Mucosa of rectum (tissue), 2 donors: ENCODE results near the gene THAP12.
"Not testable (repeated sequence)": the region's sequence is repeated elsewhere in the genome, so short reads cannot be mapped to it uniquely, and the experiment has no call there.

ENCODE experiments used
- H3K27ac ChIP-seq, 2 donors: one replicate each; pipeline ENCODE4 v1.7.0; 2013; ENCODE audit warnings: inconsistent platforms in 2 of 2, low read depth in 2 of 2, low read length in 2 of 2
- H3K27me3 ChIP-seq, 2 donors: one replicate each; pipeline ENCODE4 v1.7.0; 2013; ENCODE audit warnings: low read length in 2 of 2; ENCODE audit not compliant: control insufficient read depth in 2 of 2, insufficient read depth in 2 of 2
- H3K36me3 ChIP-seq, 2 donors: one replicate each; pipeline ENCODE4 v1.7.0; 2013; ENCODE audit warnings: low read length in 2 of 2; ENCODE audit not compliant: control insufficient read depth in 2 of 2, insufficient read depth in 2 of 2
- H3K4me1 ChIP-seq, 2 donors: one replicate each; pipeline ENCODE4 v1.7.0; 2013; ENCODE audit warnings: low read length in 2 of 2, mild to moderate bottlenecking in 1 of 2; ENCODE audit not compliant: control insufficient read depth in 2 of 2, insufficient read depth in 2 of 2
- H3K4me3 ChIP-seq, 2 donors: one replicate each; pipeline ENCODE4 v1.7.0; 2013; ENCODE audit warnings: low read length in 2 of 2
- H3K9ac ChIP-seq, 2 donors: one replicate each; pipeline ENCODE4 v1.7.0; 2013; ENCODE audit warnings: low read length in 2 of 2, low read depth in 1 of 2, mild to moderate bottlenecking in 1 of 2
- H3K9me3 ChIP-seq, 2 donors: one replicate each; pipeline ENCODE4 v1.7.0; 2013; ENCODE audit warnings: low read length in 2 of 2; ENCODE audit not compliant: control insufficient read depth in 2 of 2
- donor health status: healthy.
- donor health status: Normal muscosa, but diverticular disease.

Gene THAP12

GRCh38 chr11:76329983-76330382, 50.9 kb downstream of the THAP12 start:
- H3K4me1 ChIP-seq: no peaks in the 10 kb centered on the region
- H3K9ac ChIP-seq: no peak overlapping the region
- no peak overlapping the region for H3K4me3 ChIP-seq
- H3K27ac ChIP-seq: no peak overlapping the region
- no peaks in the 10 kb centered on the region for H3K27me3 ChIP-seq
- H3K9me3 ChIP-seq: no peaks in the 10 kb centered on the region
- H3K36me3 ChIP-seq: no peaks in the 10 kb centered on the region

DNA sequence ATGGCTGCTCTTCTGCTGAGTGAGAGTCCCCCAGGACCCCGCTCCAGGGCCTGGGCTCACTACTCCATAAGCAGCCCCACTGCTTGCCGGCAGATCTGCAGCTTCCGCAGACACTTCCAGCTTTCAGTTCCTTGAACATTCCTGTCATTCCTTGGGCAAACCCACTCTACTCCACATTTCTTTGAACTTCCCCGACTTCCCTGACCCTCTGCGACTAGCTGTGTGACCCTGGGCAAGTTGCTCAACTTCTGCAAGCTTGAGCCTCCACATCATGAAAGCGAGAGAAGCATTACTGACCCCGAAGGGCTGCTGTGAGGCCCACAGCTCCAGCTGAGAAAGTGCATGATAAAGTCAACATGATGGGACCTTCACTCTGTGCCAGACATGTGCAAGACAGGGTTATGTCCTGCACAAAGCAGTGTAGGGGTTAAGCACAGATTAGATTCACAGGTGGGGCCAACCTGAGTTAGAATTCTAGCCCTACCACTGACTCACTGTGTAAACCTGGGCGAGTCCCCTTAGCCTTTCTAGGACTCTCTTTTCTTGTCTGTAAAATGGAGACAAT, 51.8 kb downstream of the THAP12 start:
- H3K9me3 ChIP-seq: no peaks in the 10 kb centered on the region

DNA sequence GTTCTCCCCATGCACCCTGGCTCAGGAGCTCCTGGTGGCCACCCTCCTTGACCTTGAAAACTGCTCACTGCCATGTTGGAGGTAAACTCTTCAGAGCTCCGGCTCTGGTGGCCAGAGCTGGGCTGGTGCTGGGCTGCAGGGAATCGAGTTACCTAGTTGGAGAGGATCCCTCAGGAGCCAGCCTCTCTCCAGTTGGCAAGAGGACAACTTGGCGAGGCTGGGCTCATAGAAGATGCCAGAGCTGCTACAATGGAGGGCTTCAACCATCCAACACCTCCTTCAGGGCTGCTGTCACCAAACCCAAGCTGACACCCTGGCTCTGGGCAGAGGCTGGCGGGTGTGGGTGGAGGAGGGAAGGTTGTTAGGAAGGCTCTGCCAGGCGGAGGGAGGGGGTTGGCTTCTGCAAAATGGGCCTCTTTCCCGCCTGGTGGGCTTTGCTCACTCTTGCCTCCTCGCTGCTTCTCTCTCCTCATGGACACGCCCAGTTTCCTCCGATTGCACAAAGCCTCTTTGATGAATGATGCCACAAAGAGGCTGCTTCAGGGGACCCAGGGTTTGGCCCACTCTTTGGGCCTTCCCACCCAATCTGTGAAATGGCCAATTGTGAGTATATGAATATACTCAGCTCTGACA, 53.1 kb downstream of the THAP12 start:
- Histone ChIP-seq H3K9ac (no peak overlapping the region), H3K4me1 (no peaks in the 10 kb centered on the region), H3K27me3 (no peaks in the 10 kb centered on the region), H3K4me3 (no peak overlapping the region), H3K9me3 (no peaks in the 10 kb centered on the region), H3K27ac (no peak overlapping the region), H3K36me3 (no peaks in the 10 kb centered on the region)

More for the DNA sequence above, 51.8 kb downstream of the THAP12 start:
- Histone ChIP-seq H3K4me1 (no peaks in the 10 kb centered on the region), H3K4me3 (no peak overlapping the region), H3K9ac (no peak overlapping the region), H3K36me3 (no peaks in the 10 kb centered on the region), H3K27me3 (no peaks in the 10 kb centered on the region), H3K27ac (no peak overlapping the region)

GRCh38 chr11:76327202-76327601, 53.7 kb downstream of the THAP12 start:
- H3K27me3 ChIP-seq: peaks cover 0 to 5% of the 10 kb centered on the region in 2 donors
- no peaks in the 10 kb centered on the region for H3K9me3 ChIP-seq
- no peak overlapping the region for H3K27ac ChIP-seq
- H3K4me1 ChIP-seq: no peaks in the 10 kb centered on the region
- H3K4me3 ChIP-seq: no peak overlapping the region
- H3K9ac ChIP-seq: no peak overlapping the region
- no peaks in the 10 kb centered on the region for H3K36me3 ChIP-seq

- peaks cover 5 to 16% of the 10 kb centered on the region in 2 donors for H3K27me3 ChIP-seq
- H3K4me1 ChIP-seq: peaks cover 0 to 3% of the 10 kb centered on the region in 2 donors
- H3K9me3 ChIP-seq: no peaks in the 10 kb centered on the region
- no peak overlapping the region for H3K9ac ChIP-seq
- H3K36me3 ChIP-seq: no peaks in the 10 kb centered on the region
- H3K27ac ChIP-seq: no peak overlapping the region
- no peak overlapping the region for H3K4me3 ChIP-seq
These were observed 55.7 kb downstream of the THAP12 start for GRCh38 chr11:76325185-76325584.

DNA sequence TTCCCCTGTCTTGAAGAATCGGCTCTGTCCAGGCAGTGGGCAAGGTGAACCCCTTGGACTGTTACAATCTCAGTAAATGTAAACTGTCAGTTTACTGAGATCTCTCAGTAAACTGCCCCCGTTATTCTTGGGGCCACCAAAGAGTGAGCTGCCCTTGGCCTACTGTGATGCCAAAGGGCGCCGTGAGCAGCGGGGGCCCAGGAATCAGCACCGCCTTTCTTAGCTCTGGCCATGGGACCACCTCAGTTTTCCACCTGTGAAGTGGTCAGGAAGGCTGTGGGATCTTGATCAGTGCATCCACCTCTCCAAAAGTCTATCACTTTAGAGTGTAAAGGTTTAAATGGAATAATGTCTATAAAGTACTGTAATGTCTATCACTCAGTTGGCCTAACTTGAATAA, 57.1 kb downstream of the THAP12 start:
- Histone ChIP-seq H3K9ac (no peak overlapping the region), H3K4me3 (no peak overlapping the region), H3K9me3 (no peaks in the 10 kb centered on the region), H3K4me1 (peaks cover 0 to 3% of the 10 kb centered on the region in 2 donors), H3K36me3 (no peaks in the 10 kb centered on the region), H3K27ac (no peak overlapping the region), H3K27me3 (peaks cover 5 to 19% of the 10 kb centered on the region in 2 donors)

DNA sequence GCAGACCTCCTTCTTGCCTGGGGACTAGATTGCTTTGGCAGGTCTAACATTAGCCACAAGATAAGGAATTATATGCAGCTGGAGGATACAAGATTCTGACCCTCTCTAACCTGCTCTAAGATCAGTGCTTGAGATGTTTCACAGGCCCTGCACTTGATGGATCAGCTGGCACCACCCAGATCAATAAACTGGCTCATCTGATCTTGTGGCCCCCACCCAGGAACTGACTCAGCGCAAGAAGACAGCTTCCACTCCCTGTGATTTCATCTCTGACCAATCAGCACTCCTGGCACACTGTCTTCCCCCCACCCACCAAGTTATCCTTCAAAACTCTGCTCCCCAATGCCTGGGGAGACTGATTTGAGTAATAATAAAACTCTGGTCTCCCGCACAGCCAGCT, 57.6 kb downstream of the THAP12 start:
- H3K4me3 ChIP-seq, H3K27ac ChIP-seq, H3K9ac ChIP-seq, H3K36me3 ChIP-seq, H3K9me3 ChIP-seq, H3K4me1 ChIP-seq: not testable (repeated sequence)
- H3K27me3 ChIP-seq: peaks cover 5 to 19% of the 10 kb centered on the region in 2 donors

DNA sequence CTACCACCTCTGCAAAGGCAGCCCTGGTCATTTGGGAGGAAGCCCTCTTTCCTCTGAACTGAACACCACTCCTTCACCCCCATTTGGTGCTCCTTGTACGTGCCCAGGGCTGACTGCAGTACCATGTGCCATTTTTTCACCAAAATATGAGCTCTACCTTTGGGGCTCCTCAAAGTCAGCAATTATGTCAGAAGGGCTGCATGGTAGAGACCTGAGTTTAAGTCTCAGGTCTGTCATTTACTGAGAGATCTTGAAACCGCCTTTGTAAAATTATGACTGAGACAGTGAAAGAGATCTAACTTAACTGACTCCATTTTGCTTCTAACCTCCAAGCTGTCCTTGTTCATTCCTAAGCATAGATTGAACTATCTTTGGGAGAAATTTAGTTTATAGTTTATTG, 58.0 kb downstream of the THAP12 start:
- peaks cover 0 to 3% of the 10 kb centered on the region in 2 donors for H3K4me1 ChIP-seq
- peaks cover 5 to 19% of the 10 kb centered on the region in 2 donors for H3K27me3 ChIP-seq
- no peaks in the 10 kb centered on the region for H3K9me3 ChIP-seq
- no peaks in the 10 kb centered on the region for H3K36me3 ChIP-seq
- no peak overlapping the region for H3K4me3 ChIP-seq
- H3K9ac ChIP-seq: no peak overlapping the region
- no peak overlapping the region for H3K27ac ChIP-seq

- Histone ChIP-seq H3K9me3 (no peaks in the 10 kb centered on the region), H3K4me1 (peaks cover 0 to 3% of the 10 kb centered on the region in 2 donors), H3K9ac (no peak overlapping the region), H3K27me3 (peaks cover 5 to 19% of the 10 kb centered on the region in 2 donors), H3K36me3 (no peaks in the 10 kb centered on the region), H3K4me3 (no peak overlapping the region), H3K27ac (no peak overlapping the region)
These were observed 58.4 kb downstream of the THAP12 start for GRCh38 chr11:76322540-76322939.

- H3K4me3 ChIP-seq: no peak overlapping the region
These were observed 59.0 kb downstream of the THAP12 start for GRCh38 chr11:76321820-76322524.

More at GRCh38 chr11:76321820-76322524, 59.0 kb downstream of the THAP12 start:
- peaks cover 5 to 19% of the 10 kb centered on the region in 2 donors for H3K27me3 ChIP-seq
- H3K9ac ChIP-seq: no peak overlapping the region
- no peaks in the 10 kb centered on the region for H3K9me3 ChIP-seq
- no peak overlapping the region for H3K27ac ChIP-seq
- H3K4me1 ChIP-seq: peaks cover 0 to 3% of the 10 kb centered on the region in 2 donors
- no peaks in the 10 kb centered on the region for H3K36me3 ChIP-seq
